Spleen (tissue), 11 donors: ENCODE data around the gene VAMP3. TPM values are rescaled to one million over a fixed set of nuclear protein-coding genes. Genes with fewer than 3 reads are reported as not detected.

ENCODE experiments used
- DNase-seq: peaks from one replicate; pipeline ENCODE4 v3.0.0-alpha.2; 2020
- H3K27ac ChIP-seq, 8 donors: fragments of 200-600 bp; sonication (generic) in 7 of 8; 1 replicate in 4 of 8; 2 replicates in 4 of 8; pipeline versions ENCODE4 v1.5.0 to v1.8.0; 2016 to 2021; ENCODE audit warnings: inconsistent platforms in 4 of 8, mild to moderate bottlenecking in 4 of 8, moderate library complexity in 1 of 8
- H3K27me3 ChIP-seq, 7 donors: fragments of 200-600 bp; sonication (generic) in 6 of 7; replicated peaks in 1 of 7; 1 replicate in 4 of 7; 2 replicates in 3 of 7; pipeline versions ENCODE4 v1.5.0 to v1.8.0; 2016 to 2021; ENCODE audit warnings: inconsistent platforms in 3 of 7, mild to moderate bottlenecking in 1 of 7
- H3K36me3 ChIP-seq, 6 donors: fragments of 200-600 bp; sonication (generic) in 5 of 6; 1 replicate in 4 of 6; 2 replicates in 2 of 6; pipeline versions ENCODE4 v1.5.0 to v1.8.0; 2016 to 2021; ENCODE audit warnings: inconsistent platforms in 2 of 6
- H3K4me1 ChIP-seq, 6 donors: fragments of 200-600 bp; sonication (generic) in 5 of 6; 1 replicate in 3 of 6; 2 replicates in 3 of 6; pipeline versions ENCODE4 v1.5.0 to v1.8.0; 2016 to 2021; ENCODE audit warnings: inconsistent platforms in 3 of 6
- H3K4me3 ChIP-seq, 8 donors: fragments of 200-600 bp; sonication (generic) in 7 of 8; 1 replicate in 4 of 8; 2 replicates in 4 of 8; pipeline versions ENCODE4 v1.5.0 to v1.8.0; 2016 to 2021; ENCODE audit warnings: inconsistent platforms in 4 of 8, mild to moderate bottlenecking in 4 of 8, moderate library complexity in 2 of 8
- H3K9me3 ChIP-seq, 8 donors: fragments of 200-600 bp; sonication (generic) in 7 of 8; 1 replicate in 4 of 8; 2 replicates in 4 of 8; pipeline versions ENCODE4 v1.5.0 to v1.8.0; 2016 to 2021; ENCODE audit warnings: inconsistent platforms in 4 of 8
- CTCF ChIP-seq, 11 experiments: fragments of 200-600 bp in 7 of 11; fragments of 450-650 bp in 4 of 11; sonication (generic) in 4 of 11; IDR thresholded peaks in 8 of 11; conservative IDR thresholded peaks in 3 of 11; 1 replicate in 7 of 11; 2 replicates in 4 of 11; pipeline versions ENCODE4 v1.4.0 to v1.8.0; 2016 to 2021; ENCODE audit warnings: antibody characterized with exemption in 11 of 11, inconsistent platforms in 4 of 11, mild to moderate bottlenecking in 1 of 11
- POLR2AphosphoS5 ChIP-seq, 3 donors: sonication (generic); formaldehyde crosslinking; IDR thresholded peaks; one replicate each; pipeline ENCODE4 v1.5.1; 2017; ENCODE audit warnings: antibody characterized with exemption in 3 of 3
- WGBS, 5 donors: extraction: QIAGEN DNeasy Blood & Tissue Kit in 3 of 5; methylation state at CpG; one replicate each; pipeline versions ENCODE4 v1.1.5 to v1.1.7; 2013 to 2018; 5-methylcytosine and 5-hydroxymethylcytosine counted together
- intact Hi-C: fragments of 100-400 bp; cut with DNase I; formaldehyde crosslinking; loops from one replicate; pipeline ENCODE4 v1.15.0; 2023; ENCODE audit warnings: low total_unique reads
- polyA plus RNA-seq, 3 donors: library from polyadenylated mRNA; stranded (reverse); fragments of 200-250 nt; gene quantifications; one replicate each; pipeline ENCODE4 v1.2.1, GENCODE V29; 2013
- total RNA-seq, 7 donors: library from RNA; depleted of rRNA in 3 of 7; stranded (reverse); fragments of >200 nt in 3 of 7; fragmentation: NEBNext Ultra II Directional in 4 of 7; extraction: Animal tissue kit (Norgen Biotek cat#: 25700) in 4 of 7; gene quantifications; one replicate each; pipeline versions ENCODE4 v1.1.0 to v1.2.1, GENCODE V29; 2016 to 2021
- donor health status: healthy with polysubstance abuse.
- donor health status: DM: no; HTN: no; CAD: no; lungs with moderate emphysema.
- donor health status: DM: no; HTN: no; CAD: no.
- donor health status: Bipolar disorder and iron deficiency.
- donor health status: healthy.
- donor health status: DM: no; HTN: no; CAD: no.
- donor health status: DM: yes; HTN: yes; CAD: no.

The VAMP3 gene
- total and polyA plus RNA-seq, 10 donors = 29.9 to 181 (median 81.6) TPM

GRCh38 chr1:7827126-7827955 lies 56.2 kb downstream of the VAMP3 start:
- TF ChIP-seq CTCF (IDR thresholded peaks at IDR 0.05 in 8 of 11, conservative IDR thresholded peaks at IDR 0.05 in 3 of 11) = no peak
- TF ChIP-seq POLR2AphosphoS5 (IDR thresholded peaks at IDR 0.05) = peak; percentile 22 to 56 (median 55)
- no peak for DNase-seq
- peaks cover 0 to 35% (median 16%) of the 10 kb centered on the region in 6 donors for H3K36me3 ChIP-seq
- no peaks in the 10 kb centered on the region for H3K27me3 ChIP-seq
- peak overlapping the region in 5 of 8 donors; percentile 26 to 87 (median 63) for H3K27ac ChIP-seq
- intact Hi-C loops = no loop called here
- no peaks in the 10 kb centered on the region for H3K9me3 ChIP-seq
- H3K4me1 ChIP-seq = peaks cover 0 to 24% (median 7%) of the 10 kb centered on the region in 6 donors
- peak overlapping the region in 6 of 8 donors; percentile 7 to 64 (median 37) for H3K4me3 ChIP-seq
- WGBS, 5 donors = 80 to 84% (median 83%) methylated on average over 39 of the region's 39 CpGs

Other genes starting within 250 kb of the VAMP3 start
- 10 to 100 TPM in 5 of 7 donors, 1 to 10 TPM in 2; 7.7 to 17.5 (median 14.1) TPM for gene PER3, start 13.0 kb downstream of the VAMP3 start, total RNA-seq
- 1 to 10 TPM; 1.7 to 3.5 (median 3.2) TPM for gene PER3, start 13.0 kb downstream of the VAMP3 start, polyA plus RNA-seq
- gene UTS2, start 81.8 kb downstream of the VAMP3 start, total RNA-seq = 1 to 10 TPM in 1 of 7 donors, under 1 TPM in 3, not detected in 3; 0.63 to 3.9 (median 0.78) TPM
- gene UTS2, start 81.8 kb downstream of the VAMP3 start, polyA plus RNA-seq = 1 to 10 TPM in 1 of 3 donors, under 1 TPM in 2; 0.45 to 5.3 (median 0.71) TPM
- gene TNFRSF9, start 169.5 kb downstream of the VAMP3 start, total RNA-seq = 10 to 100 TPM in 1 of 7 donors, 1 to 10 TPM in 6; 2.5 to 11.7 (median 3.3) TPM
- 1 to 10 TPM; 2.2 to 6.3 (median 4.0) TPM for gene TNFRSF9, start 169.5 kb downstream of the VAMP3 start, polyA plus RNA-seq
- 100 to 1,000 TPM in 6 of 7 donors, 10 to 100 TPM in 1; 93.5 to 183 (median 160) TPM for gene PARK7, start 190.4 kb downstream of the VAMP3 start, total RNA-seq
- gene PARK7, start 190.4 kb downstream of the VAMP3 start, polyA plus RNA-seq = 100 to 1,000 TPM; 274 to 370 (median 289) TPM